Activated naive CD4-positive, alpha-beta T cell treated with anti-CD3 and anti-CD28 coated beads, Interleukin-2, amount 50 U/mL, for 24 hours (primary cell): ENCODE measurements around the gene COQ7.

Source experiments
- H3K27ac Mint-ChIP-seq: one replicate; pipeline ENCODE4 v1.8.0; 2021; ENCODE audit warnings: mild to moderate bottlenecking, mixed read lengths
- H3K27me3 Mint-ChIP-seq: one replicate; pipeline ENCODE4 v1.8.0; 2021; ENCODE audit warnings: mixed read lengths
- H3K36me3 Mint-ChIP-seq: one replicate; pipeline ENCODE4 v1.8.0; 2021; ENCODE audit warnings: mixed read lengths
- H3K4me1 Mint-ChIP-seq: one replicate; pipeline ENCODE4 v1.8.0; 2021; ENCODE audit warnings: mixed read lengths
- H3K4me3 Mint-ChIP-seq: one replicate; pipeline ENCODE4 v1.8.0; 2021; ENCODE audit warnings: mild to moderate bottlenecking, mixed read lengths
- H3K9me3 Mint-ChIP-seq: one replicate; pipeline ENCODE4 v1.8.0; 2021; ENCODE audit warnings: mixed read lengths

COQ7 gene

DNA sequence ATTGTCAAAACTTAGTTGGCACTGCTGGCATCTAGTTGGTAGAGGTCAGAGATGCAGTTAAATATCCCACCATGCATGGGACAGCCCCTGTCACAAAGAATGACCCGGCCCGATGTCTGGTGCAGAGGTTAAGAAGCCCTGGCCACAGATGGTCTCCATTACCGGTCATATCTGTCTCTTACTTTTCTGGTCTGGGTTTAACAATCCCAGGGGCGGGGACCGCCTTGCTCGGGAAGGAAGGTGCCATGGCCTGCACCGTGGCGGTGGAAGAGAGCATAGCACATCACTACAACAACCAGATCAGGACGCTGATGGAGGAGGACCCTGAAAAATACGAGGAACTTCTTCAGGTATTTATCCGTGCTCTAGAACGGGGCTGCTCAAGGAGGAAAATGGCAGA, 8.1 kb downstream of the COQ7 start:
- H3K36me3 Mint-ChIP-seq = peaks cover 19% of the 10 kb centered on the region
- no peak overlapping the region for H3K4me3 Mint-ChIP-seq
- no peak overlapping the region for H3K27ac Mint-ChIP-seq
- H3K9me3 Mint-ChIP-seq = no peaks in the 10 kb centered on the region
- H3K27me3 Mint-ChIP-seq = no peaks in the 10 kb centered on the region
- H3K4me1 Mint-ChIP-seq = peaks cover 5% of the 10 kb centered on the region

- peaks cover 20% of the 10 kb centered on the region for H3K36me3 Mint-ChIP-seq
- H3K9me3 Mint-ChIP-seq = no peaks in the 10 kb centered on the region
- H3K27me3 Mint-ChIP-seq = no peaks in the 10 kb centered on the region
- H3K4me1 Mint-ChIP-seq = no peaks in the 10 kb centered on the region
- no peak overlapping the region for H3K27ac Mint-ChIP-seq
- H3K4me3 Mint-ChIP-seq = no peak overlapping the region
Observed at GRCh38 chr16:19077879-19078278, 10.5 kb downstream of the COQ7 start.

GRCh38 chr16:19083670-19084069, 16.3 kb downstream of the COQ7 start:
- Mint-ChIP-seq H3K36me3 (peaks cover 11% of the 10 kb centered on the region), H3K4me3 (no peak overlapping the region), H3K27me3 (peaks cover 1% of the 10 kb centered on the region), H3K27ac (no peak overlapping the region), H3K4me1 (peaks cover 3% of the 10 kb centered on the region), H3K9me3 (no peaks in the 10 kb centered on the region)

DNA sequence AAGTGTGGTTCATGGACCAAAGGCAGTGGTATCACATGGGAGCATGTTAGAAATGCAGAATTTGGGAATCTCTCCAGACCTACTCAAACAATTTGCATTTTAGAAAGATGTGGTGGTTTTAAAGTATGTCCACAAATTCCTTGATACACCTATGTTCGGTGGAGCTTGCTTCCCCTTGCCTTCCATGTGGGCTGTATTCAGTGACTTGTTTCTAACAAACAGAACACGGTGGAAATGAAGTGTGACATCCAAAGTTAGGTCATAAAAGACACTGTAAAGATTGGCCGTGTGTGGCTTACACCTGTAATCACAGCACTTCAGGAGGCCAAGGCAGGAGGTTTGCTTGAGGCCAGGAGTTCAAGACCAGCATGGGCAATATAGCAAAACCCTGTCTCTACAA, 16.7 kb downstream of the COQ7 start:
- Mint-ChIP-seq H3K36me3 (peaks cover 7% of the 10 kb centered on the region), H3K4me3 (no peak overlapping the region), H3K4me1 (peaks cover 3% of the 10 kb centered on the region), H3K27ac (no peak overlapping the region), H3K27me3 (peaks cover 1% of the 10 kb centered on the region), H3K9me3 (no peaks in the 10 kb centered on the region)

GRCh38 chr16:19084879-19085278, 17.5 kb downstream of the COQ7 start:
- H3K9me3 Mint-ChIP-seq = no peaks in the 10 kb centered on the region
- H3K27me3 Mint-ChIP-seq = peaks cover 1% of the 10 kb centered on the region
- H3K4me1 Mint-ChIP-seq = peaks cover 3% of the 10 kb centered on the region
- no peak overlapping the region for H3K27ac Mint-ChIP-seq
- no peak overlapping the region for H3K4me3 Mint-ChIP-seq
- H3K36me3 Mint-ChIP-seq = peaks cover 6% of the 10 kb centered on the region

DNA sequence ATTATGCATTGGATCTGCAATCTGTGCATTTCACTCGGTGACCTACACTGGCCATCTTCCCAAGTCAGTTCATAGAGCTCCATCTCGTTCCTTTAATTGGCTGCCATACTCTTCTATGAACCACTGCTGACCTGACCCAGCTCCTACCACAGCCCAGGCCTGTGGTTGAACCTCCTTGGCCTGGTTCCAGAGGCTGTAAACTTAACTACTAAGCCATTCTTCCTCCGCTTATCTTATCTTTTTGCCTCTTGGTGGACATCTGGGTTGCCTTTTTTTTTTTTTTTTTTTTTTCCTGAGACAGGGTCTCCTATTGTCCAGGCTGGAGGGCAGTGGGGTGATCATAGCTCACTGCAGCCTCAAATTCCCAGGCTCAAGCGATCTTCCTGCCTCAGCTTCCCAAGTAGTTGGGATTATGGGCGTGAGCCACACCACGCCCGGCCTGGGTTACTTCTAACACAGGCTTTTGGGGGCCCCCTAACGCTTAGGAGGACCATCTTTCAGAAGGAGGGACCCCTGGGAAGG, 18.3 kb downstream of the COQ7 start:
- Mint-ChIP-seq H3K36me3 (peaks cover 4% of the 10 kb centered on the region), H3K27me3 (peaks cover 1% of the 10 kb centered on the region), H3K4me1 (peaks cover 3% of the 10 kb centered on the region), H3K9me3 (no peaks in the 10 kb centered on the region), H3K27ac (no peak overlapping the region), H3K4me3 (no peak overlapping the region)

DNA sequence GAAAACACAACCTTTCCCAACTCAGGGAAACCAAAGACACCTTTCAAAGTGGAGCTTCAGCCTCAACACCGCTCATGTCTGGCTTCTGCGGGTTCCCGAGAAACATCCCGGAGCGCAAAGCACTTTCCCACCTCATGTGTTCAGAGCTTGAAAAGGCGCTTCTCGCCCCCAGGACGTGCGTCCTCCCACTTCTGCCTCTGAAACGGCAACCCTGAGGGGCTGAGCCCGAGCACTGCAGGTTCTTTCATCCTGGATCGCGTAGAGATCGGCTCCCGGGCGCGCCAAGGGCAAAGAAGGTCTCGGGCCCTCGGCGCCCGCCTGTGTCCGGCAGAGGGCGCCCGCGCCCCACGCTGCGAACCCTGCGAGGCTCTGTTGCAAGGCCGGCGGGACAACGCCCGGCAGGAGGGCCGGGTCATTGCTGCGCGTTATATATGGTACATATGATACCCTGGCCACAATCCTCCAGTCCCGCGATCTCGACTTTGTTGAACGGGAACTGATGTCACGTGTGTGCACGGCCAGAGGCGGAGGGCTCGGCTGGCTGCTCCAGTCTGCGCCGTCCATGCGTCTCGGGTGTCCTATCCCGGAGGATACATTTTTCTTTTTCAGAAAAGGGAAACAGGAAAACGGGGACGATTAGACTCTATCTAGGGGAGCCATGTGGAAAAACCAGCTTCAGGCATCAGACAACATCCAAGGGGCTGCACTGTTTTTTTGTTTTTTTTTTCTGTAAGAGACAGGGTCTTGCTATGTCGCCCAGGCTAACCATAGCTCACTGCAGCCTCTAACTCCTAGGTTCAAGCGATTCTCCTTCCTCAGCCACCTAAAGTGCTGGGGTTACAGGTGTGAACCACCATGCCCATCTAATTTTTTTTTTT, 19.1 kb downstream of the COQ7 start:
- peaks cover 4% of the 10 kb centered on the region for H3K36me3 Mint-ChIP-seq

DNA sequence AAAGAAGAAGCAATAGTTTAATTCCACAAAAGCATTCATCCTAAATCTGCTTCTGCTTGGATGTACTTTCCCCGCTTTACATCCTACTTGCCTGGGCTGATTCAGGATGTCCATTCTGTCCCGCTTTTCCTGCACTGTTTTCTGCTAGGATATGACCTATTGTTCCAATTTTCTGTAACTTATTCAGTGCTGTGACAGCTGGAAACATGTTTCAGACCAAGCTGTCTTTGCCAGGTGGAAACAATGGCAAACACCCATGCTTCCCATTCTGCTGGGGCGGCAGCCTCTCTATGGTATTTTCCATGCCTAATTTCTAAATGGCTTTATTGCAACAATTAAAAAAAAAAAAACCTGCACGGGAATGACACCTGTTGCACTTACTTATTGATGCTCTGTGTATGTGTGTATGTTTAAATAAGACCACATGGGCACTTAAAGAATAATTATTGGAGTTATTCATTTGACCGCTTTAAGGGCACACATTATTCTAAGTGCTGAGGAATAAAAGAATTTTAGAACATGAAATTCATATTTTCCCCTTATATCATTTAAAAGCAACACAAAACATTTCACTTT, 21.0 kb downstream of the COQ7 start:
- H3K4me1 Mint-ChIP-seq = peaks cover 3% of the 10 kb centered on the region
- no peaks in the 10 kb centered on the region for H3K36me3 Mint-ChIP-seq
- H3K4me3 Mint-ChIP-seq = no peak overlapping the region
- H3K27me3 Mint-ChIP-seq = peaks cover 4% of the 10 kb centered on the region
- H3K9me3 Mint-ChIP-seq = no peaks in the 10 kb centered on the region
- no peak overlapping the region for H3K27ac Mint-ChIP-seq

More for the DNA sequence above, 19.1 kb downstream of the COQ7 start:
- H3K9me3 Mint-ChIP-seq = no peaks in the 10 kb centered on the region
- peaks cover 1% of the 10 kb centered on the region for H3K27me3 Mint-ChIP-seq
- H3K27ac Mint-ChIP-seq = no peak overlapping the region
- peak overlapping the region; percentile 66 for H3K4me3 Mint-ChIP-seq
- H3K4me1 Mint-ChIP-seq = peaks cover 3% of the 10 kb centered on the region

- H3K36me3 Mint-ChIP-seq = no peaks in the 10 kb centered on the region
- H3K9me3 Mint-ChIP-seq = no peaks in the 10 kb centered on the region
- peaks cover 3% of the 10 kb centered on the region for H3K4me1 Mint-ChIP-seq
- no peak overlapping the region for H3K4me3 Mint-ChIP-seq
- H3K27me3 Mint-ChIP-seq = peaks cover 6% of the 10 kb centered on the region
- H3K27ac Mint-ChIP-seq = no peak overlapping the region
Observed at GRCh38 chr16:19089410-19089955, 22.1 kb downstream of the COQ7 start.

DNA sequence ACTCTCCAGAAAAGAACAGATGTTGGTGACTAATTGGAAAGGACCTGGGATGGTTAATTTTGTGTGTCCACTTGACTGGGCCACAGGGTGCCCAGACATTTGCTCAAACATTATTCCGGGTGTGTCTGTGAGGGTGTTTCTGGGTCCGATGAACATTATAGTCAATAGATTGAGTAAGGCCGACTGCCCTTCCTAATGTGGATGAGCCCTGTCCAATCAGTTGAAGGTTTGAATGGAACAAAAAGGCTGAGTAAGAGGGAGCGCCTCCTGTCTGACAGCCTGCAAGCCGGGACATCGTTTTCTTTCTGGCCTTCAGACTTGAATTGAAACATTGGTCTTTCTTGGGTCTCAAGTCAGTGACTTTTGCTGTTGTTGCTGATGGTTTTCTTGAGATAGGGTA, 23.5 kb downstream of the COQ7 start:
- Mint-ChIP-seq H3K27ac (no peak overlapping the region), H3K4me3 (no peak overlapping the region), H3K27me3 (peaks cover 4% of the 10 kb centered on the region), H3K9me3 (no peaks in the 10 kb centered on the region), H3K4me1 (peaks cover 7% of the 10 kb centered on the region), H3K36me3 (no peaks in the 10 kb centered on the region)

DNA sequence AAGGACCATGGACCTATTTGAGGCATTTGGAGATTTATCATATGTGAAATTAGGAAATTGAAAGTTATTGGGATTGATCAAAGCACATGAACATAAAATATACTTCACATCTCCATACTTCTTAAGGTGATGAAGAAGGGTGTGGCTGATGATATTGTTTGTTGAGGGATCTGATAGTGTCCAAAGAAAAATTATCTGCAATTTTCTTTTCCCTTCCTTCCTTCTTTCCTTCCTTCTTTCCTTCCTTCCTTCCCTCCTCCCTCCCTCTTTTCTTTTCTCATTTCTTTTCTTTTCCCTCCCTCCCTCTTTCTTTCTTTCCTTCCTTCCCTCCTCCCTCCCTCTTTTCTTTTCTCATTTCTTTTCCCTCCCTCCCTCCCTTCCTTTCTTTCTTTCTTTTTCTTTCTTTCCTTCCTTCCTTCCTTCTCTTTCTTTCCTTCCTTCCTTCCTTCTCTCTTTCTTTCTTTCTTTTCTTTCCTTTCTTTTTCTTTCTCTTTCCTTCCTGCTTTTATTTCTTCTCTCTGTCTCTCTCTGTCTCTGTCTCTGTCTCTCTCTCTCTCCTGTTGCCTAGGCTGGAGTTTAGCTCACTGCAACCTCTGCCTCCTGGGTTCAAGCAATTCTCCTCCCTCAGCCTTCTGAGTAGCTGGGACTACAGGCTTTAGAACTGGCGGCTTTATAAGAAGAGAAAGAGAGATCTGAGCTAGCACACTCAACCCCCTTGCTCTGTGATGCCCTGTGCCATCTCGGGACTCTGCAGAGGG, 25.4 kb downstream of the COQ7 start:
- H3K27ac Mint-ChIP-seq = no peak overlapping the region
- no peak overlapping the region for H3K4me3 Mint-ChIP-seq
- H3K4me1 Mint-ChIP-seq = peaks cover 4% of the 10 kb centered on the region
- no peaks in the 10 kb centered on the region for H3K36me3 Mint-ChIP-seq
- peaks cover 5% of the 10 kb centered on the region for H3K27me3 Mint-ChIP-seq
- peaks cover 1% of the 10 kb centered on the region for H3K9me3 Mint-ChIP-seq

DNA sequence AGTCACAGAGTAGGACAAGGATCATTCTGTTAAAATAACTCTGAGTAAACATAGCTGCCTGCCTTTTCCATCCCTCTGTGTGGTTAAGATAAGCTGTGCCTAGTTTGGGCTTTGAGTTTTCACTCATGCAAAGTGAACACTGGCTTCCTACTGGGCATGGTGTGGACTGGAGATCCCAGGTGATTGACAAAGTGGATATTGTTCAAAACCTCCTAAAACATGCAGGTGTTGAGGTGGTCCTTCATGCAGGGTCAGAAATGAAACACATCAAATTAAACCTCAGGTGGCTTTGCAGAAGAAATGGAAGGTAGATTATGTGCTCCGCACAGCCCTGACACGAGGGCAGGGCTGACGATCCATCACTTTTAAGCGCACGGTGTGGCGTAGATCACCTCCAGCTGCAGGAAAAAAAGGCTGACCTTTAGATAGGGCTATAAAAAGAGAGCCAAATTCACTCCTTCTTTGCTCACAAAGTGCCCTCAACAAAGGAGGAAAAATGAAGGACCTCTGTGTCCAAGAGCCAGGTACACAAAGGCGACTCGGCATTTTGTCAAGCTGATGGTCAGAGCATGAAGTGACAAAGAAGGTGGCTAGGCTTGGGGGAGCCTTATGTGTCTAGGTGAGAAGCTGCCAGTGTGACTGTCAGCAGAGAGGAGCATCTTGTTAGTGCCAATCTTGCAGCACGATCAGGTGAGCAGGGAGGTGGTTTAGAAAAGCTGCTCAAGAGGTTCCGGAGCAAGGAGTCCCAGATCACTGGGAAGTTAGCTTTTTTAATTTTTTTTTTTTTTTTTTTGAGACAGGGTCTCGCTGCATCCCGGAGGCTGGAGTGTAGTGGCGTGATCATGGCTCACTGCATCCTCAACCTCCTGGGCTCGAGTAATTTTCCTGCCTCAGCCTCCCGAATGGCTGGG, 26.5 kb downstream of the COQ7 start:
- H3K36me3 Mint-ChIP-seq = peaks cover 2% of the 10 kb centered on the region
- no peak overlapping the region for H3K27ac Mint-ChIP-seq
- no peak overlapping the region for H3K4me3 Mint-ChIP-seq
- H3K27me3 Mint-ChIP-seq = peaks cover 7% of the 10 kb centered on the region
- H3K9me3 Mint-ChIP-seq = peaks cover 7% of the 10 kb centered on the region
- peaks cover 4% of the 10 kb centered on the region for H3K4me1 Mint-ChIP-seq

DNA sequence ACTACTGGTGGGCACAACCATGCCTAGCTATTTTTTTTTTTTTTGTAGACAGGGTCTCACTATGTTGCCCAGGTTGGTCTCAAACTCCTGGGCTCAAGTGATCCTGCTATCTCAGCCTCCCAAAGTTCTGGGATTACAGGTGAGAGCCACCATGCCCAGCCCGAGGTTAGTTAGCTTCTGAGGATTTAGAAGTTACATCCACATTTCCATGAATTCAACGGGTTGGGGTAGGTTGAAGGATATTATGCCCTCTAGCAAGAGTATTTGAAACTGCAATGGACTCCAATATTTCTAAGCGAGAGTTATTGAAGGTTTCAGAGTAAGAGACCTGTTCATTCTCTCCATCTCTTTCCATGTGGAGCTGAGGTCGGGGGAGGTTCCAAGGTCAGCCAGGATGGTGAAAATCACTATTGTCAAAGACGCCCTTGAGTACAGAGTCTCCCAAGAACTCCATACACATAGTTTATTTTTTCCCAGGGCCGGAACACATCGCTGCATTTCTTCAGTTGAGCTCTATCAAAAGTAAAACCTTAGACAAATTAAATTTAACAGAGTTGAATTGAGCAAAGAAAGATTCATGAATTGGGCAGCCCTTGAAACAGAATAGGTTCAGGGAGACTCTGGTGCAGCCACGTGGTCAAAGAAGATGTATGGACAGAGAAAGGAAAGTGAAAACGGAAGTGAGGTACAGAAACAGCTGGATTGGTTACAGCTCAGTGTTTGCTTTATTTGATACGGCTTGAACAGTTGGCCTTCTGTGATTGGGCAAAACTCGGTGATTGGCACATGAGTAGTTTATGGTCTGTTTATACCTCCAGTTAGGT, 27.3 kb downstream of the COQ7 start:
- Mint-ChIP-seq H3K27ac (no peak overlapping the region), H3K36me3 (peaks cover 2% of the 10 kb centered on the region), H3K4me1 (peaks cover 4% of the 10 kb centered on the region), H3K4me3 (no peak overlapping the region), H3K9me3 (peaks cover 7% of the 10 kb centered on the region), H3K27me3 (peaks cover 8% of the 10 kb centered on the region)

DNA sequence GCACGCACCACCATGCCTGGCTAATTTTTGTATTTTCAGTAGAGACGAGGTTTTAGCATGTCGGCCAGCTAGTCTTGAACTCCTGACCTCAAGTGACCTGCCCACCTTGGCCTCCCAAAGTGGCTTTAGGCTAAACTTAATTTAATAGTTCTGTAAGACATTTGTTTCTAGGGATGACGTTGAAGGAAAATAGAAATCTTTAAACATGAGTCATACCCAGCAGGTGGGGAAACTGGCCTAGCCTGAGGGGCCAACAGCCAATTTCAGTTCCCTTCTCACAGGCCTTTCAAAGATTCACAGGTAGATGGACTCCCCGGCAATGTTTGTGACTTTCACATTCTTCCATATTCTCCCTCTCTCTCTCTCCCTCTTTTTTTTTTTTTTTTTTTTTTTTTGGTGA, 28.2 kb downstream of the COQ7 start:
- H3K27ac Mint-ChIP-seq = peak overlapping the region; percentile 55
- peaks cover 4% of the 10 kb centered on the region for H3K4me1 Mint-ChIP-seq
- H3K36me3 Mint-ChIP-seq = peaks cover 2% of the 10 kb centered on the region
- H3K27me3 Mint-ChIP-seq = peaks cover 9% of the 10 kb centered on the region
- H3K4me3 Mint-ChIP-seq = no peak overlapping the region
- H3K9me3 Mint-ChIP-seq = peaks cover 7% of the 10 kb centered on the region
